Activated CD4-positive, alpha-beta T cell treated with anti-CD3 and anti-CD28 coated beads, Interleukin-2, amount 50 U/mL, for 24 hours (primary cell): ENCODE measurements around the gene NF1.
A peak's percentile ranks its signal among the peaks of the same experiment; 100 is the strongest.
"Not testable (repeated sequence)": the region's sequence is repeated elsewhere in the genome, so short reads cannot be mapped to it uniquely, and the experiment has no call there.

ENCODE experiments used
- DNase-seq, 2 donors: peaks; one replicate each; pipeline ENCODE4 v3.0.0-alpha.2; 2020; ENCODE audit warnings: low read depth in 1 of 2, low spot score in 1 of 2

Gene NF1

GRCh38 chr17:31085563-31085962 lies 9.2 kb upstream of the NF1 start:
- DNase-seq, result no peak

- DNase-seq, result no peak
Measured at GRCh38 chr17:31089471-31089870, 5.3 kb upstream of the NF1 start.

GRCh38 chr17:31090650-31091049 lies 4.1 kb upstream of the NF1 start:
- not testable (repeated sequence) for DNase-seq

GRCh38 chr17:31092475-31093064 lies 2.2 kb upstream of the NF1 start:
- no peak for DNase-seq

GRCh38 chr17:31093866-31094599 lies 744 bp upstream of the NF1 start:
- DNase-seq, result no peak

- DNase-seq, result peak; percentile 3 to 4
Measured at GRCh38 chr17:31095236-31096105, 694 bp downstream of the NF1 start.

- DNase-seq, result no peak
Measured at GRCh38 chr17:31096106-31096436, 1.3 kb downstream of the NF1 start.

GRCh38 chr17:31099016-31099415 lies 4.2 kb downstream of the NF1 start:
- no peak for DNase-seq

- no peak for DNase-seq
Measured at GRCh38 chr17:31100840-31101459, 6.2 kb downstream of the NF1 start.

- no peak for DNase-seq
Measured at GRCh38 chr17:31101943-31102342, 7.2 kb downstream of the NF1 start.

GRCh38 chr17:31105991-31106390 lies 11.2 kb downstream of the NF1 start:
- no peak for DNase-seq

GRCh38 chr17:31111183-31111582 lies 16.4 kb downstream of the NF1 start:
- no peak for DNase-seq

GRCh38 chr17:31112001-31112661 lies 17.4 kb downstream of the NF1 start:
- DNase-seq, result no peak

GRCh38 chr17:31113368-31113767 lies 18.6 kb downstream of the NF1 start:
- DNase-seq, result not testable (repeated sequence)

- DNase-seq, result no peak
Measured at GRCh38 chr17:31113939-31114338, 19.2 kb downstream of the NF1 start.

- no peak for DNase-seq
Measured at GRCh38 chr17:31114956-31115555, 20.3 kb downstream of the NF1 start.

GRCh38 chr17:31116167-31116566 lies 21.4 kb downstream of the NF1 start:
- no peak for DNase-seq

- no peak for DNase-seq
Measured at GRCh38 chr17:31122746-31123145, 28.0 kb downstream of the NF1 start.

GRCh38 chr17:31126318-31126717 lies 31.5 kb downstream of the NF1 start:
- DNase-seq, result no peak

- DNase-seq, result no peak
Measured at GRCh38 chr17:31128241-31128640, 33.5 kb downstream of the NF1 start.
